Pancreas (tissue), 10 donors: ENCODE results near the gene PLPP4. TPM values are rescaled to one million over a fixed set of nuclear protein-coding genes. Genes with fewer than 3 reads are reported as not detected.

Experiments
- ATAC-seq, 4 donors: fragments of 200-7000 bp; cut with Tn5 transposase; one replicate each; pipeline versions ENCODE4 v1.8.0 to v1.9.1; 2020; ENCODE audit warnings: mild to moderate bottlenecking in 4 of 4, moderate library complexity in 4 of 4
- DNase-seq, 6 donors: peaks; one replicate each; pipeline ENCODE4 v3.0.0-alpha.2; 2020
- FAIRE-seq: peaks from 2 replicates; lab custom pipeline; 2012; peaks lifted over from hg19 to GRCh38; lab: Jason Lieb, UNC
- H3K27ac ChIP-seq, 4 donors: fragments of 200-600 bp; sonication (generic); 1 replicate in 3 of 4; 2 replicates in 1 of 4; pipeline versions ENCODE4 v1.5.0 to v1.8.0; 2020
- H3K27me3 ChIP-seq, 4 donors: fragments of 200-600 bp; one replicate each; pipeline ENCODE4 v1.8.0; 2021
- H3K36me3 ChIP-seq, 3 donors: fragments of 200-600 bp; sonication (generic) in 1 of 3; one replicate each; pipeline versions ENCODE4 v1.5.0 to v1.8.0; 2020 to 2021
- H3K4me1 ChIP-seq, 3 donors: fragments of 200-600 bp; one replicate each; pipeline ENCODE4 v1.8.0; 2021
- H3K4me3 ChIP-seq, 4 donors: fragments of 200-600 bp; sonication (generic) in 2 of 4; one replicate each; pipeline versions ENCODE4 v1.5.0 to v1.8.0; 2020 to 2021
- H3K9me3 ChIP-seq, 4 donors: fragments of 200-600 bp; one replicate each; pipeline ENCODE4 v1.8.0; 2021
- CTCF ChIP-seq, 4 donors: fragments of 200-600 bp; sonication (generic) in 3 of 4; IDR thresholded peaks; one replicate each; pipeline versions ENCODE4 v1.5.0 to v1.8.0; 2021; ENCODE audit warnings: antibody characterized with exemption in 4 of 4
- WGBS, 2 donors: extraction: QIAGEN DNeasy Blood & Tissue Kit; methylation state at CpG; one replicate each; pipeline ENCODE4 v1.1.7; 2013; 5-methylcytosine and 5-hydroxymethylcytosine counted together
- intact Hi-C, 3 donors: fragments of 100-400 bp; cut with DNase I; formaldehyde crosslinking; loops; one replicate each; pipeline versions ENCODE4 v1.11.1 to v1.14.2; 2022
- polyA plus RNA-seq, 2 donors: library from polyadenylated mRNA; stranded (reverse); fragments of 200-250 nt; gene quantifications; one replicate each; pipeline ENCODE4 v1.2.3, GENCODE V29; 2013
- total RNA-seq, 6 donors: library from RNA; stranded (reverse); fragmentation: NEBNext Ultra II Directional in 4 of 6; extraction: Animal tissue kit (Norgen Biotek cat#: 25700) in 4 of 6; gene quantifications; one replicate each; pipeline versions ENCODE4 v1.2.1 to v1.2.4, GENCODE V29; 2021 to 2023
- donor health status: healthy with polysubstance abuse.
- donor health status: DM: no; HTN: no; CAD: no; lungs with moderate emphysema.
- donor health status: DM: no; HTN: no; CAD: no.
- donor health status: control.
- donor health status: control.
- donor health status: Bipolar disorder and iron deficiency.
- donor health status: DM: yes; HTN: yes; CAD: no.
- donor health status: DM: no; HTN: no; CAD: no.
- donor health status: DM: no; HTN: no; CAD: no.
- donor health status: DM: yes; HTN: yes; CAD: no.

The PLPP4 gene
- total and polyA plus RNA-seq, 8 donors: 0.07 to 1.7 (median 0.08) TPM; not detected in 5

GRCh38 chr10:120508393-120508792 lies 51.4 kb downstream of the PLPP4 start:
- Histone ChIP-seq H3K36me3 (no peaks in the 10 kb centered on the region), H3K9me3 (no peaks in the 10 kb centered on the region), H3K4me1 (no peaks in the 10 kb centered on the region), H3K27me3 (no peaks in the 10 kb centered on the region), H3K4me3 (no peak overlapping the region), H3K27ac (no peak overlapping the region)
- no peak for ATAC-seq
- no peak for TF ChIP-seq CTCF (IDR thresholded peaks at IDR 0.05)
- DNase-seq: no peak
- FAIRE-seq: no peak
- intact Hi-C loops: no loop called here
- WGBS, 2 donors: 63 to 72% methylated on average over 7 of the region's 7 CpGs

- intact Hi-C loops: no loop called here
- no peak for TF ChIP-seq CTCF (IDR thresholded peaks at IDR 0.05)
- ATAC-seq (no peak), DNase-seq (no peak), FAIRE-seq (no peak)
- no peaks in the 10 kb centered on the region for H3K36me3 ChIP-seq
- H3K27ac ChIP-seq: no peak overlapping the region
- WGBS, 2 donors: 11 to 25% methylated on average over 1 of the region's 1 CpG
- no peaks in the 10 kb centered on the region for H3K9me3 ChIP-seq
- no peaks in the 10 kb centered on the region for H3K27me3 ChIP-seq
- no peaks in the 10 kb centered on the region for H3K4me1 ChIP-seq
- H3K4me3 ChIP-seq: no peak overlapping the region
Observed at GRCh38 chr10:120508966-120509365, 51.9 kb downstream of the PLPP4 start.

- no peak for TF ChIP-seq CTCF (IDR thresholded peaks at IDR 0.05)
Observed at GRCh38 chr10:120511165-120511564, 54.1 kb downstream of the PLPP4 start.

GRCh38 chr10:120513307-120513796 lies 56.3 kb downstream of the PLPP4 start:
- WGBS, 2 donors: 49 to 52% methylated on average over 3 of the region's 3 CpGs
- Histone ChIP-seq H3K27ac (no peak overlapping the region), H3K4me3 (no peak overlapping the region), H3K9me3 (no peaks in the 10 kb centered on the region), H3K27me3 (no peaks in the 10 kb centered on the region), H3K4me1 (no peaks in the 10 kb centered on the region), H3K36me3 (no peaks in the 10 kb centered on the region)
- intact Hi-C loops: no loop called here
- FAIRE-seq (no peak), ATAC-seq (no peak), DNase-seq (no peak)
- TF ChIP-seq CTCF (IDR thresholded peaks at IDR 0.05): no peak

More at GRCh38 chr10:120511165-120511564, 54.1 kb downstream of the PLPP4 start:
- H3K27me3 ChIP-seq: no peaks in the 10 kb centered on the region
- H3K4me1 ChIP-seq: no peaks in the 10 kb centered on the region
- H3K9me3 ChIP-seq: no peaks in the 10 kb centered on the region
- no peaks in the 10 kb centered on the region for H3K36me3 ChIP-seq
- ATAC-seq (no peak), DNase-seq (no peak), FAIRE-seq (no peak)
- H3K4me3 ChIP-seq: no peak overlapping the region
- intact Hi-C loops: no loop called here
- WGBS, 2 donors: 63 to 67% methylated on average over 3 of the region's 3 CpGs
- H3K27ac ChIP-seq: no peak overlapping the region

- no peak for FAIRE-seq
- peak in 1 of 6 donors; percentile 11 for DNase-seq
Observed at GRCh38 chr10:120514035-120514620, 57.1 kb downstream of the PLPP4 start.

More at GRCh38 chr10:120514035-120514620, 57.1 kb downstream of the PLPP4 start:
- no peak overlapping the region for H3K27ac ChIP-seq
- peak in 1 of 4 donors; percentile 70 for ATAC-seq
- no peaks in the 10 kb centered on the region for H3K27me3 ChIP-seq
- H3K4me3 ChIP-seq: no peak overlapping the region
- H3K36me3 ChIP-seq: no peaks in the 10 kb centered on the region
- WGBS, 2 donors: 25 to 28% methylated on average over 11 of the region's 11 CpGs
- TF ChIP-seq CTCF (IDR thresholded peaks at IDR 0.05): no peak
- intact Hi-C loops: no loop called here
- H3K9me3 ChIP-seq: no peaks in the 10 kb centered on the region
- no peaks in the 10 kb centered on the region for H3K4me1 ChIP-seq
